B cell (primary cell): ENCODE results near the gene TIAM1. TPM values are rescaled to one million over a fixed set of nuclear protein-coding genes. Genes with fewer than 3 reads are reported as not detected.

Experiments used
- ATAC-seq: fragments of 200-7000 bp; cut with Tn5 transposase; one replicate; pipeline ENCODE4 v1.10.0; 2021; ENCODE audit warnings: low read depth, mild to moderate bottlenecking, moderate number of reproducible peaks, moderate library complexity
- CTCF ChIA-PET: fragments of 350-600 bp; sonication (Branson Sonifier 250); formaldehyde crosslinking; loops from one replicate; lab custom pipeline; 2021; ENCODE audit warnings: antibody characterized with exemption, inconsistent platforms; lab: Charles Lee
- POLR2A ChIA-PET: fragments of 350-600 bp; sonication (Branson Sonifier 250); formaldehyde crosslinking; loops from one replicate; lab custom pipeline; 2021; ENCODE audit warnings: antibody characterized with exemption; lab: Charles Lee
- DNase-seq: peaks from one replicate; pipeline ENCODE4 v3.0.0; 2013
- H2AFZ ChIP-seq: 2 replicates; pipeline ENCODE4 v1.6.1; 2012; ENCODE audit warnings: mild to moderate bottlenecking, low read depth, low read length; ENCODE audit not compliant: insufficient read depth, poor library complexity, severe bottlenecking
- H3K27ac ChIP-seq, 2 donors: 1 replicate in 1 of 2; 2 replicates in 1 of 2; pipeline ENCODE4 v1.5.1; 2012 to 2013; ENCODE audit warnings: low read length in 2 of 2, mild to moderate bottlenecking in 2 of 2, moderate library complexity in 1 of 2
- H3K27me3 ChIP-seq, 4 experiments: fragments of 200-600 bp in 1 of 4; sonication (generic) in 1 of 4; replicated peaks in 1 of 4; 1 replicate in 2 of 4; 2 replicates in 2 of 4; pipeline versions ENCODE4 v1.6.1 to v1.7.0; 2013 to 2016; ENCODE audit warnings: low read length in 3 of 4, mild to moderate bottlenecking in 2 of 4, mixed read lengths in 1 of 4, moderate library complexity in 1 of 4; ENCODE audit not compliant: insufficient read depth in 4 of 4, control insufficient read depth in 3 of 4; ENCODE audit errors: control extremely low read depth in 1 of 4
- H3K36me3 ChIP-seq, 2 experiments: replicated peaks in 1 of 2; 1 replicate in 1 of 2; 2 replicates in 1 of 2; pipeline versions ENCODE4 v1.6.1 to v1.7.1; 2013; ENCODE audit warnings: low read length in 1 of 2; ENCODE audit not compliant: insufficient read depth in 2 of 2, control insufficient read depth in 1 of 2; ENCODE audit errors: control extremely low read depth in 1 of 2, extremely low read depth in 1 of 2
- H3K4me1 ChIP-seq, 2 donors: fragments of 200-600 bp in 1 of 2; sonication (generic) in 1 of 2; 1 replicate in 1 of 2; 2 replicates in 1 of 2; pipeline versions ENCODE4 v1.5.1 to v1.6.1; 2013 to 2017; ENCODE audit warnings: low read length in 2 of 2; ENCODE audit not compliant: control insufficient read depth in 2 of 2, insufficient read depth in 2 of 2
- H3K4me2 ChIP-seq: replicated peaks from 2 replicates; pipeline ENCODE3; 2012; ENCODE audit warnings: mild to moderate bottlenecking, low read depth, low read length; ENCODE audit not compliant: poor library complexity, severe bottlenecking
- H3K4me3 ChIP-seq, 5 experiments: fragments of 200-600 bp in 1 of 5; sonication (generic) in 1 of 5; 1 replicate in 3 of 5; 2 replicates in 2 of 5; pipeline versions ENCODE4 v1.5.1 to v1.7.0; 2011 to 2016; ENCODE audit warnings: low read length in 4 of 5, mild to moderate bottlenecking in 4 of 5, low read depth in 2 of 5, control low read depth in 1 of 5, moderate library complexity in 1 of 5; ENCODE audit not compliant: insufficient read depth in 1 of 5; ENCODE audit errors: control extremely low read depth in 1 of 5, extremely low read depth in 1 of 5
- H3K79me2 ChIP-seq: fragments of 200-600 bp; sonication (generic); one replicate; pipeline ENCODE4 v1.6.0; 2016; ENCODE audit warnings: low read length; ENCODE audit not compliant: control insufficient read depth, insufficient read depth
- H3K9ac ChIP-seq: fragments of 200-600 bp; sonication (generic); 2 replicates; pipeline ENCODE4 v1.6.1; 2017; ENCODE audit warnings: mild to moderate bottlenecking, low read length, moderate library complexity
- H3K9me3 ChIP-seq, 3 donors: one replicate each; pipeline versions ENCODE4 v1.6.1 to v1.7.1; 2013; ENCODE audit warnings: low read length in 2 of 3; ENCODE audit not compliant: control insufficient read depth in 2 of 3, insufficient read depth in 1 of 3; ENCODE audit errors: control extremely low read depth in 1 of 3
- H4K20me1 ChIP-seq: 2 replicates; pipeline ENCODE4 v1.6.0; 2012; ENCODE audit warnings: mild to moderate bottlenecking, low read length; ENCODE audit not compliant: insufficient read depth, control insufficient read depth, poor library complexity, severe bottlenecking
- H3K27ac Mint-ChIP-seq: one replicate; pipeline ENCODE4 v1.8.0; 2021; ENCODE audit warnings: mixed read lengths
- H3K27me3 Mint-ChIP-seq: one replicate; pipeline ENCODE4 v1.8.0; 2021; ENCODE audit warnings: mixed read lengths
- H3K4me1 Mint-ChIP-seq: one replicate; pipeline ENCODE4 v1.8.0; 2021; ENCODE audit warnings: mixed read lengths
- H3K4me3 Mint-ChIP-seq: one replicate; pipeline ENCODE4 v1.8.0; 2021; ENCODE audit warnings: mixed read lengths
- H3K9me3 Mint-ChIP-seq: one replicate; pipeline ENCODE4 v1.8.0; 2022; ENCODE audit warnings: mixed read lengths; ENCODE audit not compliant: insufficient read depth
- EZH2 ChIP-seq: IDR thresholded peaks from 2 replicates; pipeline ENCODE4 v1.6.1; 2012; ENCODE audit warnings: borderline replicate concordance, low read depth, mild to moderate bottlenecking, moderate library complexity, low read length; ENCODE audit not compliant: insufficient read depth, poor library complexity, severe bottlenecking
- WGBS: methylation state at CpG from one replicate; pipeline ENCODE4 v1.1.5; 2013; ENCODE audit warnings: missing lambda C conversion rate; ENCODE audit not compliant: insufficient coverage; 5-methylcytosine and 5-hydroxymethylcytosine counted together
- intact Hi-C: fragments of 100-400 bp; cut with micrococcal nuclease; formaldehyde crosslinking; loops from one replicate; pipeline ENCODE4 v1.10.0; 2022
- polyA plus RNA-seq: library from polyadenylated mRNA; depleted of rRNA; stranded (reverse); fragments of >200 nt; gene quantifications from 2 replicates; pipeline ENCODE4 v1.2.3, GENCODE V29; 2012
- total RNA-seq, 2 donors: library from RNA; stranded (reverse); fragments of 120-200 nt in 1 of 2; gene quantifications; 1 replicate in 1 of 2; 2 replicates in 1 of 2; pipeline versions ENCODE4 v1.2.3 to v1.2.4, GENCODE V29; 2013 to 2022
- TF ChIP-seq, protein P1 (sequence below): fragments of 200-600 bp; IDR thresholded peaks from one replicate; pipeline ENCODE4 v1.8.0; 2022; ENCODE audit warnings: antibody characterized with exemption, mild to moderate bottlenecking

TIAM1 gene
- total and polyA plus RNA-seq, 2 donors (not counting 1 experiment from before 2014, with no cell fraction given): 0.51 to 1.0 TPM

DNA sequence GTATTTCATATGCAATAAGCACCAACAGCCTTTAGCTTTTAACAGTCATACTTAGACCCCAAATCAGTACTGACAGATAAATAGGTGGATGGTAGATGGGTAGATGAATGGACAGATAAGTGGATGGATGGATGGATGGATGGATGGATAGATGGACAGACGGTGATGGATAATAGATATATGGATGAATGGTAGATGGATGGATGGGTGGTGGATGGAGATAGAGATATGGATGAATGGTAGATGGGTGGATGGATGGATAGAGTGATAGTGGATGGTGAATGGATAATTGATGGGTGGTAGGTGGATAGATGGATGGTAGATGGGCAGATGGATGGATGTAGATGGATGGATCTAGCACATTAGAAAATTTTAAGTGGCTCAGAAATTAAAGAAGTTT is 62.5 kb downstream of the TIAM1 start:
- no peak for ATAC-seq
- Mint-ChIP-seq H3K4me1 (no peaks in the 10 kb centered on the region), H3K4me3 (no peak overlapping the region), H3K9me3 (no peaks in the 10 kb centered on the region), H3K27ac (no peak overlapping the region), H3K27me3 (no peaks in the 10 kb centered on the region)
- CTCF ChIA-PET: no interaction called here
- H3K79me2 ChIP-seq: no peaks in the 10 kb centered on the region
- no peak overlapping the region for H3K4me2 ChIP-seq
- no peak overlapping the region for H3K27ac ChIP-seq
- no peak overlapping the region for H3K4me3 ChIP-seq
- TF ChIP-seq, protein P1, sequence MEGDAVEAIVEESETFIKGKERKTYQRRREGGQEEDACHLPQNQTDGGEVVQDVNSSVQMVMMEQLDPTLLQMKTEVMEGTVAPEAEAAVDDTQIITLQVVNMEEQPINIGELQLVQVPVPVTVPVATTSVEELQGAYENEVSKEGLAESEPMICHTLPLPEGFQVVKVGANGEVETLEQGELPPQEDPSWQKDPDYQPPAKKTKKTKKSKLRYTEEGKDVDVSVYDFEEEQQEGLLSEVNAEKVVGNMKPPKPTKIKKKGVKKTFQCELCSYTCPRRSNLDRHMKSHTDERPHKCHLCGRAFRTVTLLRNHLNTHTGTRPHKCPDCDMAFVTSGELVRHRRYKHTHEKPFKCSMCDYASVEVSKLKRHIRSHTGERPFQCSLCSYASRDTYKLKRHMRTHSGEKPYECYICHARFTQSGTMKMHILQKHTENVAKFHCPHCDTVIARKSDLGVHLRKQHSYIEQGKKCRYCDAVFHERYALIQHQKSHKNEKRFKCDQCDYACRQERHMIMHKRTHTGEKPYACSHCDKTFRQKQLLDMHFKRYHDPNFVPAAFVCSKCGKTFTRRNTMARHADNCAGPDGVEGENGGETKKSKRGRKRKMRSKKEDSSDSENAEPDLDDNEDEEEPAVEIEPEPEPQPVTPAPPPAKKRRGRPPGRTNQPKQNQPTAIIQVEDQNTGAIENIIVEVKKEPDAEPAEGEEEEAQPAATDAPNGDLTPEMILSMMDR: no peak
- TF ChIP-seq EZH2: no peak
- no peak overlapping the region for H3K9ac ChIP-seq
- no peaks in the 10 kb centered on the region for H3K36me3 ChIP-seq
- no peaks in the 10 kb centered on the region for H4K20me1 ChIP-seq
- no peak overlapping the region for H2AFZ ChIP-seq
- H3K4me1 ChIP-seq: no peaks in the 10 kb centered on the region
- intact Hi-C loops: no loop called here
- POLR2A ChIA-PET: no interaction called here
- no peaks in the 10 kb centered on the region for H3K27me3 ChIP-seq
- WGBS: 100% methylated on average over 1 of the region's 1 CpG
- no peaks in the 10 kb centered on the region for H3K9me3 ChIP-seq
- no peak for DNase-seq

DNA sequence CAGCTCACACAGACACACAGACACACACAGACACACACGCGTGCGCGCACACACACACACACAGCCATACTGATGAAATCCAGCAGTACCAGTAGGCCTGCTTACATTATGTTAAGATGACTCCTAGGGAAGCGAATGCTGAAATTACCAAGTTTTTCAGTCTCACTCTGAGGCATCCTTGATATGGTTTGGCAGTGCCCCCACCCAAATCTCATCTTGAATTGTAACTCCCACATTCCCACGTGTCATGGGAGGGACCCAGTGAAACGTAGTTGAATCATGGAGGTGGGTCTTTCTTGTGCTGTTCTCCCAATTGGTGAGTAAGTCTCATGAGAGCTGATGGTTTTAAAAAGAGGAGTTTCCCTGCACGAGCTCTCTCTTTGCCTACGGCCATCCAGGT is 64.1 kb downstream of the TIAM1 start:
- Histone ChIP-seq H3K4me2 (no peak overlapping the region), H3K4me3 (no peak overlapping the region), H2AFZ (no peak overlapping the region), H3K9ac (no peak overlapping the region), H3K27me3 (no peaks in the 10 kb centered on the region), H3K36me3 (no peaks in the 10 kb centered on the region), H4K20me1 (no peaks in the 10 kb centered on the region), H3K79me2 (no peaks in the 10 kb centered on the region), H3K27ac (no peak overlapping the region), H3K4me1 (no peaks in the 10 kb centered on the region), H3K9me3 (no peaks in the 10 kb centered on the region)
- CTCF ChIA-PET: no interaction called here
- intact Hi-C loops: no loop called here
- no peak for TF ChIP-seq EZH2
- TF ChIP-seq, protein P1: no peak
- no peaks in the 10 kb centered on the region for H3K9me3 Mint-ChIP-seq
- WGBS: 100% methylated on average over 4 of the region's 9 CpGs
- H3K27ac Mint-ChIP-seq: no peak overlapping the region
- no peaks in the 10 kb centered on the region for H3K27me3 Mint-ChIP-seq
- DNase-seq: no peak
- POLR2A ChIA-PET: interaction anchor here (0.6 kb wide), 1 partner anchor 37 kb away, joined by 6 read pairs; no protein-coding TSS in a partner anchor
- no peaks in the 10 kb centered on the region for H3K4me1 Mint-ChIP-seq
- H3K4me3 Mint-ChIP-seq: no peak overlapping the region
- ATAC-seq: no peak
